ENCODE data around the gene TNXB.
"Not testable (repeated sequence)": the region's sequence is repeated elsewhere in the genome, so short reads cannot be mapped to it uniquely, and the experiment has no call there.

The TNXB gene

GRCh38 chr6:32081168-32081990 is 27.8 kb downstream of the TNXB start:
- Mint-ChIP-seq H3K27me3 (peaks cover 63% of the 10 kb centered on the region), H3K9me3 (no peaks in the 10 kb centered on the region), H3K27ac (no peak overlapping the region), H3K4me3 (no peak overlapping the region), H3K36me3 (ENCODE audit: low read depth) (no peaks in the 10 kb centered on the region), H3K4me1 (ENCODE audit: low read depth) (peaks cover 6% of the 10 kb centered on the region)
- intact Hi-C loops (cut with micrococcal nuclease) = no loop called here

DNA sequence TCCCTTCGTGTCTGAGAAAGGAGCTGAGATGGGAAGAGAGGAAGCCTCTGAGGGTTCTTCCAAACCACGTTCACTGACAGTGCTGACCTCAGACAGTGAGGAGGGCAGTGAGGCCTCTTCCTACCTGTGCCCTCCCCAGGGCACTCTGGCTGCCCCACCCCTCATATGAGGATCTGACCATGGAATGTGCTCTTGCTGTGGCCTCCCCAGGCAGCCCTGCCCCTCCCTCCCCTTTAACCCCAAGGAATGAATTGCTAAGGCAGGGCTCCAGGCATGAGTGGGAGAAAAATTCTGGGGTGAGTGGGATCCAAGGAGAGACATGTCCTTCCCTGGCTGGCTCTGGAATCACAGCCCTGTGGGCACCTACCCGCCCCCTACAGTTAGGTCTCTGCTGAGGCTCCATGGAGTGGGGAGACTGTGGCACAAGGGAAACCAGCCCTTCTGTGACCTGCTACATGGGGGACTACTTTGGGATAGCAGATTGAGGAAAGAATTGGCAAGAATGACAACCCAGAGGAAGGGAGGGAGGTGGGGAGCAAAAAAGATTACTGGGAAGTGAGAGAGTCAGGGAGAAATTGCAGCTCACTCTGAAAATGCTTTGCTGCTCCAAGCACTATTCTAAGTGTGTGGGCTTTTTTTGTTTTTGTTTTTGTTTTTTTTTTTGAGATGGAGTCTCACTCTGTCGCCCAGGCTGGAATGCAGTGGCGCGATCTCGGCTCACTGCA is 29.4 kb downstream of the TNXB start:
- H3K36me3 Mint-ChIP-seq (ENCODE audit: low read depth) = no peaks in the 10 kb centered on the region
- H3K27me3 Mint-ChIP-seq = peaks cover 58% of the 10 kb centered on the region
- no peak overlapping the region for H3K27ac Mint-ChIP-seq
- no peak overlapping the region for H3K4me3 Mint-ChIP-seq
- H3K9me3 Mint-ChIP-seq = no peaks in the 10 kb centered on the region
- intact Hi-C loops (cut with micrococcal nuclease) = no loop called here
- no peaks in the 10 kb centered on the region for H3K4me1 Mint-ChIP-seq (ENCODE audit: low read depth)

DNA sequence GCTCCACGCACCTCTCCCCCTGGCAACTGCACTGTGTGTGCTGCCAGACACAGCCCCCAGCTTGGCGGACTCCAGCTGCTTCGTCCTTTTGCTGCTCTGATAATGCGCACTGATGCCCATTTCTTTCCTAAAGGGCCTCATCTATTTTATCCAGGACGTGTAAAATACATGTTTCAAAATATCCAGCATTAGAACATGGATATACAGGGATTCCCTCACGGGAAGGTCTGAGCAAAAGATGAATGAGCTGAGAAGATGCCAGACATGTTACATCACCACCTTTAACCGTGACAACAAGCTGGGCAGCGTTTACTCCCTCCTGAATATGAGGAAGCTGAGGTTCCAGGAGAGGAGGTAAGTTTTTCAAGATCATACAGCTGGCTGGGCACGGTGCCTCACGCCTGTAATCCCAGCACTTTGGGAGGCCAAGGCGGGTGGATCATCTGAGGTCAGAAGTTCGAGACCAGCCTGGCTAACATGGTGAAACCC is 32.8 kb downstream of the TNXB start:
- intact Hi-C loops (cut with micrococcal nuclease) = no loop called here
- H3K4me3 Mint-ChIP-seq = no peak overlapping the region
- no peaks in the 10 kb centered on the region for H3K9me3 Mint-ChIP-seq
- no peak overlapping the region for H3K27ac Mint-ChIP-seq
- H3K4me1 Mint-ChIP-seq (ENCODE audit: low read depth) = no peaks in the 10 kb centered on the region
- peaks cover 39% of the 10 kb centered on the region for H3K27me3 Mint-ChIP-seq
- H3K36me3 Mint-ChIP-seq (ENCODE audit: low read depth) = no peaks in the 10 kb centered on the region

- Mint-ChIP-seq H3K9me3 (no peaks in the 10 kb centered on the region), H3K36me3 (ENCODE audit: low read depth) (no peaks in the 10 kb centered on the region), H3K4me1 (ENCODE audit: low read depth) (no peaks in the 10 kb centered on the region), H3K4me3 (no peak overlapping the region), H3K27me3 (peaks cover 37% of the 10 kb centered on the region), H3K27ac (no peak overlapping the region)
- intact Hi-C loops (cut with micrococcal nuclease) = no loop called here
These were observed 33.4 kb downstream of the TNXB start for GRCh38 chr6:32075781-32076180.

DNA sequence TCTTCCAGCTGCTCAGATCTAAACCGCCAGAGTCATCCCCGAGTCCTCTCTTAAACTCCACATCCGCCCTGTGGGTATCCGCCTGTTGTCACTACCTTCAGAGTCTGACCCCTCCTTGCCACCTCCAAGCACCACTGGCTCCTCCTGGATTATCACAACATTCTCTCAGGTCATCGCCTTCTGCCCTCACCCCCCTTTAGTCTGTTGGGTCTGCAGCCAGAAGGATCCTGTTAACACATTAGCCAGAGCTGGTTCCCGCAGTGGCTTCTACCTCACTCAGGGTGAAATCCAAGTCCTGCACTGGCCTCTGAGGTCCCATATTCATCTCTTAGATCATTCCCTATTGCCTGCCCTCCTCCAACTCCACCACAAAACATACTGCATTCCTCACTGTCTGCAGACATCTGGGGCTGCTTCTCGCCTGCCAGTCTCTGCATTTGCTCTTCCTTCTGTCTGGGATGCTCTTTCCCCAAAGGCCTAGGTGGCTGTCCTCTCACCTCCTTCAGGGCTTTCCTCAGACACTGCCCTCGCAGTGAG is 34.1 kb downstream of the TNXB start:
- Mint-ChIP-seq H3K36me3 (ENCODE audit: low read depth) (no peaks in the 10 kb centered on the region), H3K4me3 (no peak overlapping the region), H3K27ac (no peak overlapping the region), H3K9me3 (no peaks in the 10 kb centered on the region), H3K4me1 (ENCODE audit: low read depth) (no peaks in the 10 kb centered on the region), H3K27me3 (peaks cover 39% of the 10 kb centered on the region)
- intact Hi-C loops (cut with micrococcal nuclease) = no loop called here

GRCh38 chr6:32073613-32074012 is 35.5 kb downstream of the TNXB start:
- Mint-ChIP-seq H3K27me3 (peaks cover 44% of the 10 kb centered on the region), H3K4me1 (ENCODE audit: low read depth) (no peaks in the 10 kb centered on the region), H3K9me3 (no peaks in the 10 kb centered on the region), H3K27ac (no peak overlapping the region), H3K4me3 (no peak overlapping the region), H3K36me3 (ENCODE audit: low read depth) (no peaks in the 10 kb centered on the region)
- intact Hi-C loops (cut with micrococcal nuclease) = no loop called here

- peaks cover 43% of the 10 kb centered on the region for H3K27me3 Mint-ChIP-seq
- no peaks in the 10 kb centered on the region for H3K4me1 Mint-ChIP-seq (ENCODE audit: low read depth)
- no peak overlapping the region for H3K27ac Mint-ChIP-seq
- H3K4me3 Mint-ChIP-seq = no peak overlapping the region
- no peaks in the 10 kb centered on the region for H3K9me3 Mint-ChIP-seq
- H3K36me3 Mint-ChIP-seq (ENCODE audit: low read depth) = no peaks in the 10 kb centered on the region
- intact Hi-C loops (cut with micrococcal nuclease) = no loop called here
These were observed 36.0 kb downstream of the TNXB start for GRCh38 chr6:32073101-32073500.

- no peaks in the 10 kb centered on the region for H3K9me3 Mint-ChIP-seq
- H3K27me3 Mint-ChIP-seq = peaks cover 40% of the 10 kb centered on the region
- intact Hi-C loops (cut with micrococcal nuclease) = no loop called here
- no peaks in the 10 kb centered on the region for H3K36me3 Mint-ChIP-seq (ENCODE audit: low read depth)
- H3K4me1 Mint-ChIP-seq (ENCODE audit: low read depth) = no peaks in the 10 kb centered on the region
- H3K4me3 Mint-ChIP-seq = no peak overlapping the region
- H3K27ac Mint-ChIP-seq = no peak overlapping the region
These were observed 38.2 kb downstream of the TNXB start for GRCh38 chr6:32070814-32071543.

- peaks cover 38% of the 10 kb centered on the region for H3K27me3 Mint-ChIP-seq
- no peak overlapping the region for H3K4me3 Mint-ChIP-seq
- no peaks in the 10 kb centered on the region for H3K9me3 Mint-ChIP-seq
- no peaks in the 10 kb centered on the region for H3K36me3 Mint-ChIP-seq (ENCODE audit: low read depth)
- no peak overlapping the region for H3K27ac Mint-ChIP-seq
- no peaks in the 10 kb centered on the region for H3K4me1 Mint-ChIP-seq (ENCODE audit: low read depth)
- intact Hi-C loops (cut with micrococcal nuclease) = no loop called here
These were observed 39.1 kb downstream of the TNXB start for GRCh38 chr6:32069878-32070515.

GRCh38 chr6:32069460-32069859 is 39.7 kb downstream of the TNXB start:
- Mint-ChIP-seq H3K27me3 (peaks cover 35% of the 10 kb centered on the region), H3K36me3 (ENCODE audit: low read depth) (no peaks in the 10 kb centered on the region), H3K27ac (no peak overlapping the region), H3K9me3 (no peaks in the 10 kb centered on the region), H3K4me1 (ENCODE audit: low read depth) (no peaks in the 10 kb centered on the region), H3K4me3 (no peak overlapping the region)
- intact Hi-C loops (cut with micrococcal nuclease) = no loop called here

DNA sequence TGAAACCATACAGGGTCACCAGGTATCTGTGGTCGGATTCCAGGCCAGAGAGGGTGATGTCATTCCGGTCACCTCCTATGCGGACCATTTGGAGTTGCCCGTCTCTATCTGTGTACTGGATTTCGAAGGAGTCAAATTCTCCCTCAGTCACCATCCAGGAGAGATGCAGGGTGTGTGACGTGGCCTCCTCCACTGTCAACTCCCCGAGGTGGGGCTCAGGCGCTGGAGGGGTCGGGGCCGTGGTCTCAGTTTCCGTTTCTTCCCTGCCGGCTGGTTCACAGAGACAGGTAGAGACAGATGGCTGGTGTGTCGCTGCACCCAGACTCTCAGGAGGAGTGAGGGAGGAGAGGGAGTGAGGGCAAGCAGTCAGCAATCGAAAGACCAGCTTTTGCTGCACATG is 40.3 kb downstream of the TNXB start:
- Mint-ChIP-seq H3K27ac (no peak overlapping the region), H3K36me3 (ENCODE audit: low read depth) (no peaks in the 10 kb centered on the region), H3K27me3 (peaks cover 30% of the 10 kb centered on the region), H3K9me3 (no peaks in the 10 kb centered on the region), H3K4me3 (no peak overlapping the region), H3K4me1 (ENCODE audit: low read depth) (no peaks in the 10 kb centered on the region)
- intact Hi-C loops (cut with micrococcal nuclease) = no loop called here

DNA sequence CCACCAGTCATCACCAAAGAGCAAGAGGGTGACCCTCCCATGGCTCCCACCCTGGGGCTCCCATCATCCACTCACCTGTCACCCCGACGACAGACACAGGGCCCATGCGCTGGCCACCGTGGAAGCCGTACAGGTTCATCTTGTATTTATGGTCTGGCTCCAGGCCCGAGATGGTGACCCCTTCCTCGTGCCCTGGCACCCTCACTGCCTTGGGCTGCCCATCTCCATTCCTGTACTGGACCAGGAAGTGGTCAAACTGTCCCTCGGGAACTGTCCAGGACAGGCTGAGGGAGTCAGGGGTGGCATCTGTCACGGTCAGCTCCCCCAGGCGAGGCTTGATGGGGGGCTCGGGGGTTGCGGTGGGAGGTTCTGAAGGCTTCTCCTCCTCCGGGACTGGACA is 40.8 kb downstream of the TNXB start:
- H3K27me3 Mint-ChIP-seq = peaks cover 28% of the 10 kb centered on the region
- intact Hi-C loops (cut with micrococcal nuclease); H3K27ac Mint-ChIP-seq; H3K4me1 Mint-ChIP-seq (ENCODE audit: low read depth); H3K36me3 Mint-ChIP-seq (ENCODE audit: low read depth); H3K9me3 Mint-ChIP-seq; H3K4me3 Mint-ChIP-seq: not testable (repeated sequence)

DNA sequence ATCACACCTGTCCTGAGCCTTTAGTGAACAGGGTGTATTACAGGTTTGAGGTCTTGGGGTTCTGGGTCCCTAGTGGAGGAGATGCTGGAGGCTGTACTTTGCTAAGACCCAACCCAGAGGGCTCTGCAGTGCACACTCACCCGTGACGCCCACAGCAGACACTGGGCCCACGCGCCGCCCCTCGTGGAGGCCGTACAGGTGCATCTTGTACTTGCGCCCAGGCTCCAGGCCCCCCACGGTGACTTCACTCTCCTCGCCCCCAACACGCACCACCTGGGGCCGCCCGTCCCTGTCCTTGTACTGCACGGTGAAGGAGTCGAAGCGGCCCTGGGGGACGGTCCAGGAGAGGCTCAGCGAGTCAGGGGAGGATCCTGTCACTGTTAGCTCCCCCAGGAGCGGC is 41.6 kb downstream of the TNXB start:
- H3K4me3 Mint-ChIP-seq; intact Hi-C loops (cut with micrococcal nuclease); H3K27ac Mint-ChIP-seq; H3K9me3 Mint-ChIP-seq; H3K4me1 Mint-ChIP-seq (ENCODE audit: low read depth); H3K36me3 Mint-ChIP-seq (ENCODE audit: low read depth): not testable (repeated sequence)
- H3K27me3 Mint-ChIP-seq = peaks cover 25% of the 10 kb centered on the region

All from dendritic cell treated with granulocyte-macrophage colony-stimulating factor and Interleukin-4, amounts not matched to agents 40 ng/mL and 50 ng/mL, for 4 days (primary cell).